ENCODE data around the gene ABCA2.

DNA sequence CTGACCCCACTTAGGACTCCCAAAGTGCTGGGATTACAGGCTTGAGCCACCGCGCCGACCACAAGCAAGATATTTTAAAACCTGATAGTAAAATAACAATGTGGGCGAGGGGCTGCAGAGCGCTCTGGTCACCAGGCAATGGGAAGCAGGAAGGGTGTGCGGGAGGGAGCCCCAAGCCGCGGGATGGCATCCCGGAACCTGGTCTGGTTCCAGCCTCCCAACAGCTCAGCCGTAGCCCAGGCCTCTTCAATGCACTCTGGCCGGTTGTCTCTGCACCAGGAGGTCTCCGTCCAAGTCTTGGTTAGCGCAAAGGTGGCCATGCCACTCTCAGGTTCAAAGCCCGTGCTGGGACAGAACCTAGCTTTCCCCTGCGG lies 48.6 kb upstream of the ABCA2 start:
- TF ChIP-seq, protein P1, sequence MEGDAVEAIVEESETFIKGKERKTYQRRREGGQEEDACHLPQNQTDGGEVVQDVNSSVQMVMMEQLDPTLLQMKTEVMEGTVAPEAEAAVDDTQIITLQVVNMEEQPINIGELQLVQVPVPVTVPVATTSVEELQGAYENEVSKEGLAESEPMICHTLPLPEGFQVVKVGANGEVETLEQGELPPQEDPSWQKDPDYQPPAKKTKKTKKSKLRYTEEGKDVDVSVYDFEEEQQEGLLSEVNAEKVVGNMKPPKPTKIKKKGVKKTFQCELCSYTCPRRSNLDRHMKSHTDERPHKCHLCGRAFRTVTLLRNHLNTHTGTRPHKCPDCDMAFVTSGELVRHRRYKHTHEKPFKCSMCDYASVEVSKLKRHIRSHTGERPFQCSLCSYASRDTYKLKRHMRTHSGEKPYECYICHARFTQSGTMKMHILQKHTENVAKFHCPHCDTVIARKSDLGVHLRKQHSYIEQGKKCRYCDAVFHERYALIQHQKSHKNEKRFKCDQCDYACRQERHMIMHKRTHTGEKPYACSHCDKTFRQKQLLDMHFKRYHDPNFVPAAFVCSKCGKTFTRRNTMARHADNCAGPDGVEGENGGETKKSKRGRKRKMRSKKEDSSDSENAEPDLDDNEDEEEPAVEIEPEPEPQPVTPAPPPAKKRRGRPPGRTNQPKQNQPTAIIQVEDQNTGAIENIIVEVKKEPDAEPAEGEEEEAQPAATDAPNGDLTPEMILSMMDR (IDR thresholded peaks at IDR 0.05) = no peak
- TF ChIP-seq POLR2A (IDR thresholded peaks at IDR 0.05) = no peak
